Endothelial cell of umbilical vein (primary cell): ENCODE data around the gene RAN. TPM values are rescaled to one million over a fixed set of nuclear protein-coding genes. Genes with fewer than 3 reads are reported as not detected.

Experiments
- BruUV-seq: library from RNA; stranded (reverse); fragments of 400-500 nt; replicated peaks from 2 replicates; lab custom pipeline; 2021; lab: Mats Ljungman, UMichigan
- CTCF ChIA-PET: fragments of 300-600, 350-600 bp; sonication (Branson Sonifier 250); formaldehyde crosslinking; loops from one replicate; lab custom pipeline; 2021; ENCODE audit warnings: antibody characterized with exemption, inconsistent platforms; lab: Charles Lee
- POLR2A ChIA-PET: fragments of 300-600, 350-600 bp; sonication (Branson Sonifier 250); formaldehyde crosslinking; loops from one replicate; lab custom pipeline; 2021; ENCODE audit warnings: antibody characterized with exemption, inconsistent platforms; lab: Charles Lee
- DNase-seq: peaks from one replicate; pipeline ENCODE4 v3.0.0-alpha.2; 2011; ENCODE audit warnings: low read depth, low spot score
- FAIRE-seq: peaks from 2 replicates; lab custom pipeline; 2011; peaks lifted over from hg19 to GRCh38; lab: Jason Lieb, UNC
- H2AFZ ChIP-seq: 2 replicates; pipeline ENCODE4 v1.6.0; 2012; ENCODE audit warnings: low read depth, low read length, control low read depth, inconsistent platforms
- H3K27ac ChIP-seq: 2 replicates; pipeline ENCODE4 v1.5.1; 2011; ENCODE audit warnings: low read depth, mild to moderate bottlenecking, control low read depth, low read length, moderate library complexity; ENCODE audit not compliant: insufficient read depth
- H3K27me3 ChIP-seq, 2 experiments: 2 replicates each; pipeline versions ENCODE4 v1.6.0 to v1.6.1; 2011; ENCODE audit warnings: low read length in 2 of 2, mixed read lengths in 1 of 2; ENCODE audit not compliant: control insufficient read depth in 2 of 2, insufficient read depth in 2 of 2
- H3K36me3 ChIP-seq, 2 experiments: 2 replicates in 1 of 2; 3 replicates in 1 of 2; pipeline ENCODE4 v1.5.1; 2011; ENCODE audit warnings: low read length in 2 of 2, mild to moderate bottlenecking in 1 of 2, moderate library complexity in 1 of 2; ENCODE audit not compliant: control insufficient read depth in 2 of 2, insufficient read depth in 2 of 2; ENCODE audit errors: extremely low read depth in 1 of 2
- H3K4me1 ChIP-seq: 3 replicates; pipeline ENCODE4 v1.5.1; 2011; ENCODE audit warnings: mild to moderate bottlenecking, low read length; ENCODE audit not compliant: control insufficient read depth, insufficient read depth; ENCODE audit errors: extremely low read depth
- H3K4me2 ChIP-seq: 2 replicates; pipeline ENCODE4 v1.6.1; 2011; ENCODE audit warnings: low read length, control low read depth, mixed read lengths; ENCODE audit not compliant: insufficient read depth
- H3K4me3 ChIP-seq, 3 experiments: fragments of 200-600 bp in 1 of 3; sonication (generic), shearing (Covaris generic) in 1 of 3; replicated peaks in 1 of 3; 2 replicates each; pipeline ENCODE4 v1.5.1; 2011 to 2016; ENCODE audit warnings: control low read depth in 3 of 3, low read length in 3 of 3, mild to moderate bottlenecking in 2 of 3, inconsistent platforms in 1 of 3, low read depth in 1 of 3, moderate library complexity in 1 of 3; ENCODE audit not compliant: insufficient read depth in 1 of 3
- H3K79me2 ChIP-seq: 2 replicates; pipeline ENCODE4 v1.6.0; 2012; ENCODE audit warnings: low read length, inconsistent platforms; ENCODE audit not compliant: control insufficient read depth, insufficient read depth
- H3K9ac ChIP-seq: replicated peaks from 2 replicates; pipeline ENCODE3; 2011; ENCODE audit warnings: low read length, control low read depth; ENCODE audit not compliant: insufficient read depth; ENCODE audit errors: extremely low read depth
- H3K9me1 ChIP-seq: replicated peaks from 3 replicates; pipeline ENCODE4 v1.6.0; 2011; ENCODE audit warnings: mild to moderate bottlenecking, low read length; ENCODE audit not compliant: control insufficient read depth, insufficient read depth; ENCODE audit errors: extremely low read depth
- H3K9me3 ChIP-seq: replicated peaks from 2 replicates; pipeline ENCODE4 v1.5.1; 2012; ENCODE audit warnings: low read length, inconsistent platforms; ENCODE audit not compliant: control insufficient read depth, insufficient read depth
- H4K20me1 ChIP-seq: replicated peaks from 2 replicates; pipeline ENCODE3; 2011; ENCODE audit warnings: mild to moderate bottlenecking, low read length; ENCODE audit not compliant: control insufficient read depth, insufficient read depth; ENCODE audit errors: extremely low read depth
- CTCF ChIP-seq, 2 donors: IDR thresholded peaks; 1 replicate in 1 of 2; 2 replicates in 1 of 2; pipeline ENCODE4 v1.5.1; 2011; ENCODE audit warnings: low read length in 2 of 2, mild to moderate bottlenecking in 2 of 2, moderate library complexity in 2 of 2, control low read depth in 1 of 2, inconsistent platforms in 1 of 2, low read depth in 1 of 2; ENCODE audit not compliant: insufficient read depth in 1 of 2; ENCODE audit errors: extremely low read depth in 1 of 2
- EZH2 ChIP-seq: IDR thresholded peaks from 2 replicates; pipeline ENCODE4 v1.6.1; 2012; ENCODE audit warnings: borderline replicate concordance, low read depth, mild to moderate bottlenecking, moderate library complexity, low read length, inconsistent platforms; ENCODE audit not compliant: severe bottlenecking
- FOS ChIP-seq: IDR thresholded peaks from 2 replicates; pipeline ENCODE4 v1.6.1; 2011; ENCODE audit warnings: mild to moderate bottlenecking, low read length, moderate library complexity, borderline replicate concordance; ENCODE audit not compliant: insufficient read depth
- GATA2 ChIP-seq: IDR thresholded peaks from 2 replicates; pipeline ENCODE4 v1.7.0; 2011; ENCODE audit warnings: low read depth, mild to moderate bottlenecking, moderate library complexity, mixed read lengths, low read length; ENCODE audit not compliant: insufficient read length, insufficient read depth
- JUN ChIP-seq: IDR thresholded peaks from 2 replicates; pipeline ENCODE4 v1.6.1; 2011; ENCODE audit warnings: borderline replicate concordance, low read depth; ENCODE audit not compliant: insufficient read length, insufficient read depth
- MYC ChIP-seq: IDR thresholded peaks from one replicate; pipeline ENCODE4 v1.6.1; 2011; ENCODE audit warnings: mild to moderate bottlenecking, low read depth, low read length
- POLR2A ChIP-seq: IDR thresholded peaks from 2 replicates; pipeline ENCODE4 v1.6.1; 2012; ENCODE audit warnings: low read depth, mild to moderate bottlenecking, control low read depth, low read length
- POLR2AphosphoS5 ChIP-seq: IDR thresholded peaks from 2 replicates; pipeline ENCODE4 v1.6.1; 2012; ENCODE audit warnings: low read depth, mild to moderate bottlenecking, control low read depth, low read length, moderate library complexity; ENCODE audit not compliant: insufficient read depth
- dilution Hi-C: fragments of 300-500 bp; cut with MboI; formaldehyde crosslinking; loops from one replicate; pipeline ENCODE4 v1.15.0; 2019; ENCODE audit warnings: low sequenced_read_pairs; ENCODE audit not compliant: extremely low pct_ligation_motif_present
- intact Hi-C: fragments of 100-400 bp; cut with micrococcal nuclease; formaldehyde crosslinking; loops from one replicate; pipeline ENCODE4 v1.10.0; 2022
- polyA plus RNA-seq, 4 experiments: library from polyadenylated mRNA; depleted of rRNA in 3 of 4; stranded (reverse) in 3 of 4; unstranded in 1 of 4; fragments of >200 nt; gene quantifications; 2 replicates each; pipeline versions ENCODE4 v1.2.1 to v1.2.3, GENCODE V29; 2011 to 2012; ENCODE audit warnings: missing spikeins in 1 of 4
- total RNA-seq: library from RNA; stranded (reverse); gene quantifications from 2 replicates; pipeline ENCODE4 v1.2.3, GENCODE V29; 2021
- TF ChIP-seq, protein P1 (sequence below): IDR thresholded peaks from 2 replicates; pipeline ENCODE4 v1.6.1; 2011; ENCODE audit not compliant: insufficient read depth, insufficient read length

RAN gene
- total and polyA plus RNA-seq, 2 donors (not counting 3 experiments of a cell fraction or from before 2014, with no cell fraction given), result 1,075 to 1,205 TPM

DNA sequence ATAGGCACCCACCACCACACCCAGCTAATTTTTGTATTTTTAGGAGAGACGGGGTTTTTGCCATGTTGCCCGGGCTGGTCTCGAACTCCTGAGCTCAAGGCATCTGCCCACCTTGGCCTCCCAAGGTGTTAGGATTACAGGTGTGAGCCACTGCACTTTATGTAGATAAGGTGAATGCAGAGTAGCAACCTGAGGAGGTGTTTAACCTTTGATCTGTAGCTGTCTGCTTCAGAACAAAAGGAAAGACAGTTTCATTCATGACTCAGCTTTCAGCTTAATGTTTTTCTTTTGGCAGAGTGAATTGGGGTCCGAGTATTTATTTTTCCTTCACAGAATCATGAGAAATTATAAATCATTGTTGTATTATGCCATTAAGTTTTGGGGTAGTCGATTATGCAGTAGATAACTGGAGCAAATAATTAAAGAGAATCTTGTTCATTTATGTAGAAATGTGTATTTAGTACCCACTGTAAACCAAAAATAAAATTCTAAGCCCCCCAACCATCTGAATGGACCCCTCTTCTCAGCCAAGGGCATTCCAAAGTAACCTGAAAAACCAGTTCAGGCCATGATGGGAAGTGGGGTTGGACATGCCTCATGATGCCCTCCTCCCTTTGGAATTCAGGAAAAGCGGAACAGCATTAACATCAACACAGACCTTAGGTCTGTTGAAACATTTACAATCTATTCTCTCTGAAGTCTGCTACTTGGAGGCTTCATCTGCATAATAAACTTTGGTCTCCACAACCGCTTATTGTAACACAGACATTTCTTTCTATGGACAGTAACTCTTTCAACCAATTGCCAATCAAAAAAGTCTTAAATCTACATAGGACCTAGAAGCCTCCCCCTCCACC lies 22.1 kb upstream of the RAN start:
- no peaks in the 10 kb centered on the region for H3K4me1 ChIP-seq
- no peaks in the 10 kb centered on the region for H3K9me1 ChIP-seq
- no peaks in the 10 kb centered on the region for H4K20me1 ChIP-seq
- FAIRE-seq (no peak), DNase-seq (no peak)
- dilution Hi-C loops, result no loop called here
- no peak overlapping the region for H3K4me2 ChIP-seq
- H3K27me3 ChIP-seq, result peaks cover 2 to 5% of the 10 kb centered on the region in 2 experiments
- H3K79me2 ChIP-seq, result no peaks in the 10 kb centered on the region
- no peak overlapping the region for H3K27ac ChIP-seq
- H3K36me3 ChIP-seq, result no peaks in the 10 kb centered on the region
- H2AFZ ChIP-seq, result no peak overlapping the region
- intact Hi-C loops, result no loop called here
- ChIA-PET CTCF (interaction anchor here (0.8 kb wide), 1 partner anchor 21 kb away, joined by 3 read pairs; no protein-coding TSS in a partner anchor), POLR2A (no interaction called here)
- H3K4me3 ChIP-seq, result no peak overlapping the region
- H3K9ac ChIP-seq, result no peak overlapping the region
- no peaks in the 10 kb centered on the region for H3K9me3 ChIP-seq
- BruUV-seq, result no TSS peak
- TF ChIP-seq EZH2 (no peak), GATA2 (no peak), POLR2AphosphoS5 (no peak), JUN (no peak), POLR2A (no peak), FOS (no peak), CTCF (IDR thresholded peaks at IDR 0.05; ENCODE audit: extremely low read depth in 1 of 2, insufficient read depth in 1 of 2, low read depth in 1 of 2, low read length in 2 of 2) (no peak), MYC (no peak)
- TF ChIP-seq, protein P1, sequence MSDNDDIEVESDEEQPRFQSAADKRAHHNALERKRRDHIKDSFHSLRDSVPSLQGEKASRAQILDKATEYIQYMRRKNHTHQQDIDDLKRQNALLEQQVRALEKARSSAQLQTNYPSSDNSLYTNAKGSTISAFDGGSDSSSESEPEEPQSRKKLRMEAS, result no peak
